Thoracic aorta (tissue), 2 donors: Measurements from ENCODE around the gene CRAT. TPM values are rescaled to one million over a fixed set of nuclear protein-coding genes. Genes with fewer than 3 reads are reported as not detected.

ENCODE experiments used
- ATAC-seq: fragments of 150-250 bp; one replicate; pipeline ENCODE4 v1.8.0; 2017; ENCODE audit warnings: low read depth; ENCODE audit not compliant: insufficient number of reproducible peaks, low FRiP score
- DNase-seq: peaks from one replicate; pipeline ENCODE4 v3.0.0-alpha.2; 2020; ENCODE audit warnings: low spot score
- H3K27ac ChIP-seq, 2 donors: fragments of 200-600 bp; sonication (generic); 1 replicate in 1 of 2; 2 replicates in 1 of 2; pipeline ENCODE4 v1.5.1; 2016; ENCODE audit warnings: mild to moderate bottlenecking in 2 of 2, moderate library complexity in 2 of 2
- H3K27me3 ChIP-seq: fragments of 200-600 bp; sonication (generic); replicated peaks from 2 replicates; pipeline ENCODE4 v1.6.0; 2016; ENCODE audit warnings: mild to moderate bottlenecking; ENCODE audit not compliant: insufficient read depth
- H3K36me3 ChIP-seq: fragments of 200-600 bp; sonication (generic); one replicate; pipeline ENCODE4 v1.5.1; 2016
- H3K4me1 ChIP-seq, 2 donors: fragments of 200-600 bp; sonication (generic); 1 replicate in 1 of 2; 2 replicates in 1 of 2; pipeline versions ENCODE4 v1.5.1 to v1.6.0; 2016; ENCODE audit warnings: low read depth in 2 of 2, mild to moderate bottlenecking in 1 of 2; ENCODE audit not compliant: control insufficient read depth in 1 of 2
- H3K4me3 ChIP-seq: fragments of 200-600 bp; sonication (generic); 2 replicates; pipeline ENCODE4 v1.5.1; 2016; ENCODE audit warnings: mild to moderate bottlenecking
- H3K9me3 ChIP-seq: fragments of 200-600 bp; sonication (generic); 2 replicates; pipeline ENCODE4 v1.5.1; 2016
- CTCF ChIP-seq: fragments of 200-600 bp; sonication (generic); IDR thresholded peaks from one replicate; pipeline ENCODE4 v1.5.1; 2019; ENCODE audit warnings: antibody characterized with exemption
- total RNA-seq, 2 donors: library from RNA; depleted of rRNA; stranded (reverse); fragments of >200 nt; gene quantifications; one replicate each; pipeline versions ENCODE4 v1.1.0 to v1.2.3, GENCODE V29; 2016

Gene CRAT
- total RNA-seq, 2 donors from 2014 or later, result 57.8 to 102 TPM

DNA sequence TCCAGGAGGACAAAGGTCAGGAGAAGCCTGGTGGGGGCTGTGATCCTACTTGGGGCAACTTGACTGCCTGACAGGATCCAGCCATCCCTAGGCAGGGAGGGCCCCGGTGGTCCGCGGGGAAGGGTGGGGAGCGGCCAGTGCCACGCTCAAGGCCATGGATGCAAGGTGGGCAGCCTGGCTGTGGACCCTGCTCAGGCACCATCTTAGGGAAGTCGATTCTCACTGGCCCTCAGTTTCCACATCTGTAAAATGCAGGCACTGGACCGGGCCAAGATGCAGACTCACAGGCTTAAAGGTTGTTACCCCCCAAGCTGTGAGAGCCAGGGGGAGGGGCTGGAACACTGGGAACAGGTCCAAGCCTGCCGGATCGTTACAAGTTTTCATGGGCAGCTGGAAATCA, 38.4 kb downstream of the CRAT start:
- Histone ChIP-seq H3K36me3 (peaks cover 8% of the 10 kb centered on the region), H3K27me3 (no peaks in the 10 kb centered on the region), H3K27ac (no peak overlapping the region), H3K4me3 (no peak overlapping the region), H3K4me1 (no peaks in the 10 kb centered on the region), H3K9me3 (no peaks in the 10 kb centered on the region)
- no peak for ATAC-seq
- TF ChIP-seq CTCF, result no peak
- DNase-seq, result no peak

- Histone ChIP-seq H3K4me1 (no peaks in the 10 kb centered on the region), H3K27me3 (no peaks in the 10 kb centered on the region), H3K4me3 (no peak overlapping the region), H3K27ac (no peak overlapping the region), H3K9me3 (no peaks in the 10 kb centered on the region), H3K36me3 (peaks cover 10% of the 10 kb centered on the region)
- DNase-seq, result no peak
- no peak for TF ChIP-seq CTCF
- no peak for ATAC-seq
These were observed 39.0 kb downstream of the CRAT start for GRCh38 chr9:129071526-129072126.

DNA sequence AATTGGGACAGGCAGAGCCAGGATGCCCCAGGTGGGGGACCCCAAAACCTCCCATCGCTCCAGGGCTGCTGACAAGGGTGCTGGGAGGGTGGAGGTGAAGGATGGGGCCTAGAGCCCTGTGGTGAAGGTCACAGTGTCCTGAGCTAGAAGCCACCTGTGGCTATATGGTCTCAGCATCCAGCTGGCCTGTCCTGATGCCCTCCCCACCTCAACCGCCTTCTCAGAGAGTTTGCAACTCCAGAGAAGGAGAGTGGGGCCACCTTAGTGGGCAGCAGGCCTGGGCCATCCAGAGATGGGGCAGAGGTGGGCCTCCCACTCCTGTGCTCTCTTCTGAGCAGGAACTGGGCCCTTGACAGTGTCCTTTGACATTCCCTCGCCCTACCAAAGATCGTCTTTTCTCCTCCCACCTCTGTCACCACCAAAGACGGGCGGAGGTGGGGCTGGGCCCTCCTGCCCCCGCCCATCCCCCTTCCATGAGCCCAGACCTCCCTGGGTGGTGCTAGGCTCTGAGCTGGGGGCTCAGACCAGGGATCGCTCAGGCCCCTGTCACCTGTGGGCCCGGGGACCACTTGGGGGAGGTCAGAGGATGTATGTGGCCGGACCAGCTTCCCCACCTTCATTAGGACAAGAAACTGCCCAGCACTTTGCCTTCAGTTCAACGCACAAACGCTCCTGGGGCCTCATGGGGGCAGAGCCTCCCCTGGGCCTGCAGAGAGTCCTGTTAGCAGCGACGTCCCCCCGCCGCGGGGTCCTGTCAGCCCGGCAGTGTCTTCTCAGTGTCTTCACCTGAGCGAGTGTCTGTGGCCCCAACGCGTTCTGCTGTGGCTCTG, 39.7 kb downstream of the CRAT start:
- no peak for TF ChIP-seq CTCF
- Histone ChIP-seq H3K4me3 (no peak overlapping the region), H3K27ac (no peak overlapping the region), H3K27me3 (no peaks in the 10 kb centered on the region), H3K9me3 (no peaks in the 10 kb centered on the region), H3K4me1 (no peaks in the 10 kb centered on the region), H3K36me3 (peaks cover 10% of the 10 kb centered on the region)
- ATAC-seq (no peak), DNase-seq (no peak)

GRCh38 chr9:129069862-129070641, 40.5 kb downstream of the CRAT start:
- Histone ChIP-seq H3K9me3 (no peaks in the 10 kb centered on the region), H3K27me3 (no peaks in the 10 kb centered on the region), H3K27ac (no peak overlapping the region), H3K4me3 (no peak overlapping the region), H3K36me3 (peaks cover 14% of the 10 kb centered on the region), H3K4me1 (no peaks in the 10 kb centered on the region)
- ATAC-seq, result no peak
- no peak for DNase-seq
- no peak for TF ChIP-seq CTCF
